K562 (cell line): Measurements from ENCODE around the gene DBP. TPM values are rescaled to one million over a fixed set of nuclear protein-coding genes. Genes with fewer than 3 reads are reported as not detected.

Experiments used
- IRF2 ChIP-seq: sonication (generic); formaldehyde crosslinking; IDR thresholded peaks from 2 replicates; pipeline ENCODE4 v1.8.1; 2022; ENCODE audit warnings: mild to moderate bottlenecking, missing genetic modification reagents
- NR4A1 ChIP-seq, 2 experiments: fragments of 250-450 bp in 1 of 2; fragments of 450-650 bp in 1 of 2; sonication (Bioruptor Pico) in 1 of 2; IDR thresholded peaks; 2 replicates each; pipeline versions ENCODE4 v1.4.0 to v1.6.1; 2016 to 2020; ENCODE audit warnings: mild to moderate bottlenecking in 2 of 2, missing compliant biosample characterization in 1 of 2, missing genetic modification characterization in 1 of 2, moderate library complexity in 1 of 2
- SMARCA5 ChIP-seq: fragments of 450-650 bp; IDR thresholded peaks from 2 replicates; pipeline ENCODE4 v1.6.1; 2016
- STAG1 ChIP-seq: sonication (generic); formaldehyde crosslinking; IDR thresholded peaks from 2 replicates; pipeline ENCODE4 v1.5.0; 2020; ENCODE audit warnings: missing genetic modification reagents, borderline replicate concordance
- STAT5B ChIP-seq: fragments of 250-450 bp; sonication (Bioruptor Pico); IDR thresholded peaks from 2 replicates; pipeline ENCODE4 v1.8.0; 2021; ENCODE audit warnings: mild to moderate bottlenecking, inconsistent platforms
- ZEB2 ChIP-seq: fragments of 450-650 bp; IDR thresholded peaks from 2 replicates; pipeline ENCODE4 v1.6.1; 2016
- ZNF184 ChIP-seq: sonication (generic); formaldehyde crosslinking; IDR thresholded peaks from 2 replicates; pipeline ENCODE4 v1.5.0; 2020; ENCODE audit warnings: missing genetic modification reagents
- ZNF224 ChIP-seq: sonication (generic); formaldehyde crosslinking; IDR thresholded peaks from 2 replicates; pipeline ENCODE4 v1.8.0; 2022; ENCODE audit warnings: mild to moderate bottlenecking, missing genetic modification reagents
- ZNF232 ChIP-seq: sonication (generic); formaldehyde crosslinking; IDR thresholded peaks from 2 replicates; pipeline ENCODE4 v1.8.0; 2022; ENCODE audit warnings: mild to moderate bottlenecking, missing genetic modification reagents
- ZNF384 ChIP-seq: IDR thresholded peaks from 2 replicates; pipeline ENCODE4 v1.6.1; 2012; ENCODE audit warnings: low read depth, low read length, improper control_type of control experiment
- polyA plus RNA-seq, 8 experiments: library from polyadenylated mRNA; depleted of rRNA in 4 of 8; stranded (reverse) in 5 of 8; unstranded in 3 of 8; fragments of >200 nt; fragmentation: Nextera tagmentation in 2 of 8; fragmentation: Illumina TruSeq in 1 of 8; extraction: Ambion mirVana in 2 of 8; extraction: Trizol in 1 of 8; gene quantifications; 2 replicates each; pipeline versions ENCODE4 v1.2.1 to v1.2.3, GENCODE V29; 2011 to 2014; ENCODE audit warnings: inconsistent platforms in 1 of 8, missing spikeins in 1 of 8
- total RNA-seq, 7 experiments: library from RNA; depleted of rRNA in 6 of 7; stranded (reverse); fragments of >200 nt in 6 of 7; fragmentation: Illumina TruSeq in 2 of 7; extraction: Trizol in 2 of 7; gene quantifications; 2 replicates each; pipeline versions ENCODE4 v1.2.1 to v1.2.3, GENCODE V29; 2011 to 2021; ENCODE audit warnings: low replicate concordance in 1 of 7
- TF ChIP-seq, protein P1 (sequence below), 2 experiments: fragments of 450-650 bp in 1 of 2; sonication (generic) in 1 of 2; formaldehyde crosslinking in 1 of 2; IDR thresholded peaks; 2 replicates each; pipeline versions ENCODE4 v1.7.1 to v1.9.0; 2016 to 2022; ENCODE audit warnings: inconsistent platforms in 1 of 2, mild to moderate bottlenecking in 1 of 2, missing genetic modification reagents in 1 of 2
- TF ChIP-seq, protein P2 (sequence below): fragments of 250-450 bp; sonication (Bioruptor Pico); IDR thresholded peaks from 2 replicates; pipeline ENCODE4 v1.5.0; 2020; ENCODE audit warnings: mild to moderate bottlenecking
- TF ChIP-seq, protein P3 (sequence below): IDR thresholded peaks from 2 replicates; pipeline ENCODE4 v1.6.1; 2014; ENCODE audit warnings: antibody characterized with exemption
- TF ChIP-seq, protein P4 (sequence below): sonication (generic); formaldehyde crosslinking; IDR thresholded peaks from 2 replicates; pipeline ENCODE4 v1.8.0; 2022; ENCODE audit warnings: mild to moderate bottlenecking, missing genetic modification reagents

DBP gene
- total and polyA plus RNA-seq, 9 of the 15 experiments (the other 6 are each of a cell fraction or from before 2014, with no cell fraction given), result 0.25 to 5.5 (median 1.8) TPM

DNA sequence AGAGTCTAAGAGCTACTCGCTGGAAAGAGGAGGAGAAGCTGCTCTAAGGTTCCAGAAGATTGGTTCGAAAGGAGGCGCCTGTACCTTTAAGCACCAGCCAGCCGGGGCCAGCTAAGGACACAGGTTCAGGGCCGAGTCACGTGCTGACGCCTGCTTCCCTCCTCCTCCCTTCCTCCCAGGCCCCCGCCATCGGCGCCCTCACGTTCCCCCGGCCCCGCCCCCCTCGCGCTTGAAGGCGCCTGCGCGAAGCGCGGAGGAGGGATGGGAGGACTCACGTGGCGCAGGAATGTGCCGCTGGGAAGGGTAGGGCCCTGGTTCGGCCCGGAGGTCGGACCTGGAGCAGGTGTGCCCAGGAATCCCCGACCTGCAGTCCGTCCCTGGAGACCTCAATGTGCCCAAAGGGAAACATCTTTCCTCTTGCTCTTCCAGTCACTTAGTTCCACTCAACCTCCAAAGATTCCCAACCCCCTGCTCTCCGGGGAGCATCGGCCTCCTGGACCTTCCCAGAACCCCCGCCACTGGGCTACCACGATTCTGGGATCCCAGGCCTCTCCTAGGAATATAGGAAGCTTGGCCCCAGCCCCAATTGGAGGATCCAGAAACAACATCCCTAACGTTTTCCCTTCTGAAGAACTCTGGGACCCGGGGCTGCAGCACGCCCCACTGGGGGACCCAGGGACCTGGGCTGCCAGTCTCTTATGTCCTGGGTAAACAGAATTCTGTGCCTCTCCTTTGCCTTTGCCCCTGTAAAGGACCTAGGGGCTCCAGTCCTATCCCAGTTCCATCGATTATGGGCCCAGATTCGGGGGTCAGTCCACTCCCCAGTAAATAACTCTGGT lies 2.5 kb downstream of the DBP start (continued):
- TF ChIP-seq, protein P1, sequence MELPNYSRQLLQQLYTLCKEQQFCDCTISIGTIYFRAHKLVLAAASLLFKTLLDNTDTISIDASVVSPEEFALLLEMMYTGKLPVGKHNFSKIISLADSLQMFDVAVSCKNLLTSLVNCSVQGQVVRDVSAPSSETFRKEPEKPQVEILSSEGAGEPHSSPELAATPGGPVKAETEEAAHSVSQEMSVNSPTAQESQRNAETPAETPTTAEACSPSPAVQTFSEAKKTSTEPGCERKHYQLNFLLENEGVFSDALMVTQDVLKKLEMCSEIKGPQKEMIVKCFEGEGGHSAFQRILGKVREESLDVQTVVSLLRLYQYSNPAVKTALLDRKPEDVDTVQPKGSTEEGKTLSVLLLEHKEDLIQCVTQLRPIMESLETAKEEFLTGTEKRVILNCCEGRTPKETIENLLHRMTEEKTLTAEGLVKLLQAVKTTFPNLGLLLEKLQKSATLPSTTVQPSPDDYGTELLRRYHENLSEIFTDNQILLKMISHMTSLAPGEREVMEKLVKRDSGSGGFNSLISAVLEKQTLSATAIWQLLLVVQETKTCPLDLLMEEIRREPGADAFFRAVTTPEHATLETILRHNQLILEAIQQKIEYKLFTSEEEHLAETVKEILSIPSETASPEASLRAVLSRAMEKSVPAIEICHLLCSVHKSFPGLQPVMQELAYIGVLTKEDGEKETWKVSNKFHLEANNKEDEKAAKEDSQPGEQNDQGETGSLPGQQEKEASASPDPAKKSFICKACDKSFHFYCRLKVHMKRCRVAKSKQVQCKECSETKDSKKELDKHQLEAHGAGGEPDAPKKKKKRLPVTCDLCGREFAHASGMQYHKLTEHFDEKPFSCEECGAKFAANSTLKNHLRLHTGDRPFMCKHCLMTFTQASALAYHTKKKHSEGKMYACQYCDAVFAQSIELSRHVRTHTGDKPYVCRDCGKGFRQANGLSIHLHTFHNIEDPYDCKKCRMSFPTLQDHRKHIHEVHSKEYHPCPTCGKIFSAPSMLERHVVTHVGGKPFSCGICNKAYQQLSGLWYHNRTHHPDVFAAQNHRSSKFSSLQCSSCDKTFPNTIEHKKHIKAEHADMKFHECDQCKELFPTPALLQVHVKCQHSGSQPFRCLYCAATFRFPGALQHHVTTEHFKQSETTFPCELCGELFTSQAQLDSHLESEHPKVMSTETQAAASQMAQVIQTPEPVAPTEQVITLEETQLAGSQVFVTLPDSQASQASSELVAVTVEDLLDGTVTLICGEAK (IDR thresholded peaks at IDR 0.05), result 0 out of 2 replicates have a peak, but pooled peaks have one; percentile 12
- TF ChIP-seq, protein P1 (CRISPR knock-in tag; IDR thresholded peaks at IDR 0.05), result no peak
- no peak for TF ChIP-seq SMARCA5
- TF ChIP-seq ZNF224 (CRISPR knock-in tag), result no peak
- TF ChIP-seq ZNF184 (CRISPR knock-in tag), result no peak
- TF ChIP-seq, protein P2, sequence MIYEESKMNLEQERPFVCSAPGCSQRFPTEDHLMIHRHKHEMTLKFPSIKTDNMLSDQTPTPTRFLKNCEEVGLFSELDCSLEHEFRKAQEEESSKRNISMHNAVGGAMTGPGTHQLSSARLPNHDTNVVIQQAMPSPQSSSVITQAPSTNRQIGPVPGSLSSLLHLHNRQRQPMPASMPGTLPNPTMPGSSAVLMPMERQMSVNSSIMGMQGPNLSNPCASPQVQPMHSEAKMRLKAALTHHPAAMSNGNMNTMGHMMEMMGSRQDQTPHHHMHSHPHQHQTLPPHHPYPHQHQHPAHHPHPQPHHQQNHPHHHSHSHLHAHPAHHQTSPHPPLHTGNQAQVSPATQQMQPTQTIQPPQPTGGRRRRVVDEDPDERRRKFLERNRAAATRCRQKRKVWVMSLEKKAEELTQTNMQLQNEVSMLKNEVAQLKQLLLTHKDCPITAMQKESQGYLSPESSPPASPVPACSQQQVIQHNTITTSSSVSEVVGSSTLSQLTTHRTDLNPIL (CRISPR knock-in tag), result no peak
- TF ChIP-seq ZNF384, result no peak
- TF ChIP-seq ZEB2, result peak; percentile 40; the same call in 1 of the 2 replicates
- TF ChIP-seq NR4A1 (CRISPR knock-in tag; IDR thresholded peaks at IDR 0.05), result peak; percentile 85; the same call in 1 of the 2 replicates
- TF ChIP-seq NR4A1 (tag; IDR thresholded peaks at IDR 0.05), result 0 out of 2 replicates have a peak, but pooled peaks have one; percentile 47
- TF ChIP-seq, protein P3, sequence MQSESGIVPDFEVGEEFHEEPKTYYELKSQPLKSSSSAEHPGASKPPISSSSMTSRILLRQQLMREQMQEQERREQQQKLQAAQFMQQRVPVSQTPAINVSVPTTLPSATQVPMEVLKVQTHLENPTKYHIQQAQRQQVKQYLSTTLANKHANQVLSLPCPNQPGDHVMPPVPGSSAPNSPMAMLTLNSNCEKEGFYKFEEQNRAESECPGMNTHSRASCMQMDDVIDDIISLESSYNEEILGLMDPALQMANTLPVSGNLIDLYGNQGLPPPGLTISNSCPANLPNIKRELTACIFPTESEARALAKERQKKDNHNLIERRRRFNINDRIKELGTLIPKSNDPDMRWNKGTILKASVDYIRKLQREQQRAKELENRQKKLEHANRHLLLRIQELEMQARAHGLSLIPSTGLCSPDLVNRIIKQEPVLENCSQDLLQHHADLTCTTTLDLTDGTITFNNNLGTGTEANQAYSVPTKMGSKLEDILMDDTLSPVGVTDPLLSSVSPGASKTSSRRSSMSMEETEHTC, result peak; percentile 84
- TF ChIP-seq STAG1 (CRISPR knock-in tag), result no peak
- TF ChIP-seq ZNF232, result no peak
- TF ChIP-seq STAT5B (CRISPR knock-in tag), result no peak
- no peak for TF ChIP-seq IRF2 (CRISPR knock-in tag)
- TF ChIP-seq, protein P4, sequence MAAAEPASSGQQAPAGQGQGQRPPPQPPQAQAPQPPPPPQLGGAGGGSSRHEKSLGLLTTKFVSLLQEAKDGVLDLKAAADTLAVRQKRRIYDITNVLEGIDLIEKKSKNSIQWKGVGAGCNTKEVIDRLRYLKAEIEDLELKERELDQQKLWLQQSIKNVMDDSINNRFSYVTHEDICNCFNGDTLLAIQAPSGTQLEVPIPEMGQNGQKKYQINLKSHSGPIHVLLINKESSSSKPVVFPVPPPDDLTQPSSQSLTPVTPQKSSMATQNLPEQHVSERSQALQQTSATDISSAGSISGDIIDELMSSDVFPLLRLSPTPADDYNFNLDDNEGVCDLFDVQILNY (CRISPR knock-in tag), result no peak
